A172 (cell line): ENCODE data around the gene RUFY3. TPM values are rescaled to one million over a fixed set of nuclear protein-coding genes. Genes with fewer than 3 reads are reported as not detected.
"Not testable (repeated sequence)": the region's sequence is repeated elsewhere in the genome, so short reads cannot be mapped to it uniquely, and the experiment has no call there.

ENCODE experiments used
- DNase-seq: peaks from one replicate; pipeline ENCODE4 v3.0.0-alpha.2; 2015; ENCODE audit warnings: low spot score
- total RNA-seq: library from RNA; depleted of rRNA; stranded (reverse); fragments of >200 nt; shearing (Covaris generic); gene quantifications from 2 replicates; pipeline ENCODE4 v1.2.3, GENCODE V29; 2014; rRNA removed

RUFY3 gene
- total RNA-seq, 1 experiment from 2014 or later: 28.1 TPM

GRCh38 chr4:70840631-70841030 lies 118.9 kb downstream of the RUFY3 start:
- not testable (repeated sequence) for DNase-seq

- DNase-seq: no peak
Measured at GRCh38 chr4:70841211-70841610, 119.4 kb downstream of the RUFY3 start.

GRCh38 chr4:70841951-70842350 lies 120.2 kb downstream of the RUFY3 start:
- no peak for DNase-seq

GRCh38 chr4:70842761-70843435 lies 121.1 kb downstream of the RUFY3 start:
- no peak for DNase-seq

GRCh38 chr4:70844180-70844579 lies 122.4 kb downstream of the RUFY3 start:
- no peak for DNase-seq

GRCh38 chr4:70849291-70849690 lies 127.5 kb downstream of the RUFY3 start:
- DNase-seq: no peak

- DNase-seq: no peak
Measured at GRCh38 chr4:70855464-70855863, 133.7 kb downstream of the RUFY3 start.

Other genes starting within 250 kb of the RUFY3 start
- gene MUC7, start 249.8 kb upstream of the RUFY3 start, total RNA-seq: not detected in 2 replicates
- gene AMTN, start 203.4 kb upstream of the RUFY3 start, total RNA-seq: 17.4 and 29.6 TPM in 2 replicates
- 0.17 TPM in 1 of 2 replicates, not detected in the other for gene AMBN, start 129.7 kb upstream of the RUFY3 start, total RNA-seq
- not detected in 2 replicates for gene ENAM, start 93.2 kb upstream of the RUFY3 start, total RNA-seq
- gene JCHAIN, start 55.5 kb upstream of the RUFY3 start, total RNA-seq: not detected in 2 replicates
- gene UTP3, start 33.4 kb upstream of the RUFY3 start, total RNA-seq: 15.6 and 16.4 TPM in 2 replicates
- 75.8 and 83.9 TPM in 2 replicates for gene GRSF1, start 117.9 kb downstream of the RUFY3 start, total RNA-seq
- 4.6 and 7.0 TPM in 2 replicates for gene MOB1B, start 180.4 kb downstream of the RUFY3 start, total RNA-seq